Measurements from ENCODE around the gene ACMSD.

- no peak for TF ChIP-seq CTCF (conservative IDR thresholded peaks at IDR 0.05; ENCODE audit: low read depth, low read length)
- no peak for TF ChIP-seq POLR2A (IDR thresholded peaks at IDR 0.05; ENCODE audit: low read depth, low read length)
- TF ChIP-seq NFE2L2 (IDR thresholded peaks at IDR 0.05; ENCODE audit: low read depth, low read length) = no peak
- no peak for TF ChIP-seq RCOR1 (IDR thresholded peaks at IDR 0.05; ENCODE audit: insufficient replicate concordance, low read length)
- TF ChIP-seq RAD21 (IDR thresholded peaks at IDR 0.05; ENCODE audit: low read length) = no peak
- TF ChIP-seq, protein P1, sequence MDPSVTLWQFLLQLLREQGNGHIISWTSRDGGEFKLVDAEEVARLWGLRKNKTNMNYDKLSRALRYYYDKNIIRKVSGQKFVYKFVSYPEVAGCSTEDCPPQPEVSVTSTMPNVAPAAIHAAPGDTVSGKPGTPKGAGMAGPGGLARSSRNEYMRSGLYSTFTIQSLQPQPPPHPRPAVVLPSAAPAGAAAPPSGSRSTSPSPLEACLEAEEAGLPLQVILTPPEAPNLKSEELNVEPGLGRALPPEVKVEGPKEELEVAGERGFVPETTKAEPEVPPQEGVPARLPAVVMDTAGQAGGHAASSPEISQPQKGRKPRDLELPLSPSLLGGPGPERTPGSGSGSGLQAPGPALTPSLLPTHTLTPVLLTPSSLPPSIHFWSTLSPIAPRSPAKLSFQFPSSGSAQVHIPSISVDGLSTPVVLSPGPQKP (IDR thresholded peaks at IDR 0.05; ENCODE audit: borderline replicate concordance, low read depth, low read length) = no peak
- no peak for TF ChIP-seq FOS (IDR thresholded peaks at IDR 0.05; ENCODE audit: low read depth, low read length)
- TF ChIP-seq MAZ (IDR thresholded peaks at IDR 0.05; ENCODE audit: borderline replicate concordance, low read depth, low read length) = no peak
- no peak for TF ChIP-seq CEBPB (IDR thresholded peaks at IDR 0.05; ENCODE audit: low read depth, low read length)
- no peak for TF ChIP-seq MXI1 (IDR thresholded peaks at IDR 0.05; ENCODE audit: borderline replicate concordance, low read depth, low read length)
- no peak for TF ChIP-seq CHD1 (IDR thresholded peaks at IDR 0.05; ENCODE audit: low read depth, low read length)
- TF ChIP-seq USF2 (IDR thresholded peaks at IDR 0.05; ENCODE audit: low read depth, low read length) = no peak
- no peak for TF ChIP-seq BHLHE40 (IDR thresholded peaks at IDR 0.05; ENCODE audit: low read depth, low read length)
Measured at GRCh38 chr2:134911400-134911785, 73.0 kb downstream of the ACMSD start.
